NB4 (cell line): Measurements from ENCODE around the gene NT5C1A.

Experiments used
- MYC ChIP-seq: IDR thresholded peaks from 2 replicates; pipeline ENCODE4 v1.6.1; 2011; ENCODE audit warnings: low read depth, low read length
- POLR2A ChIP-seq: IDR thresholded peaks from 2 replicates; pipeline ENCODE4 v1.6.1; 2011; ENCODE audit warnings: mild to moderate bottlenecking; ENCODE audit not compliant: insufficient read length; ENCODE audit errors: extremely low read depth
- TF ChIP-seq, protein P1 (sequence below): IDR thresholded peaks from one replicate; pipeline ENCODE4 v1.5.1; 2012; ENCODE audit warnings: low read depth, low read length
- TF ChIP-seq, protein P2 (sequence below): IDR thresholded peaks from 2 replicates; pipeline ENCODE4 v1.6.1; 2011; ENCODE audit warnings: low read depth, low read length

- TF ChIP-seq, protein P1, sequence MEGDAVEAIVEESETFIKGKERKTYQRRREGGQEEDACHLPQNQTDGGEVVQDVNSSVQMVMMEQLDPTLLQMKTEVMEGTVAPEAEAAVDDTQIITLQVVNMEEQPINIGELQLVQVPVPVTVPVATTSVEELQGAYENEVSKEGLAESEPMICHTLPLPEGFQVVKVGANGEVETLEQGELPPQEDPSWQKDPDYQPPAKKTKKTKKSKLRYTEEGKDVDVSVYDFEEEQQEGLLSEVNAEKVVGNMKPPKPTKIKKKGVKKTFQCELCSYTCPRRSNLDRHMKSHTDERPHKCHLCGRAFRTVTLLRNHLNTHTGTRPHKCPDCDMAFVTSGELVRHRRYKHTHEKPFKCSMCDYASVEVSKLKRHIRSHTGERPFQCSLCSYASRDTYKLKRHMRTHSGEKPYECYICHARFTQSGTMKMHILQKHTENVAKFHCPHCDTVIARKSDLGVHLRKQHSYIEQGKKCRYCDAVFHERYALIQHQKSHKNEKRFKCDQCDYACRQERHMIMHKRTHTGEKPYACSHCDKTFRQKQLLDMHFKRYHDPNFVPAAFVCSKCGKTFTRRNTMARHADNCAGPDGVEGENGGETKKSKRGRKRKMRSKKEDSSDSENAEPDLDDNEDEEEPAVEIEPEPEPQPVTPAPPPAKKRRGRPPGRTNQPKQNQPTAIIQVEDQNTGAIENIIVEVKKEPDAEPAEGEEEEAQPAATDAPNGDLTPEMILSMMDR, result no peak
- TF ChIP-seq POLR2A (no peak), MYC (no peak)
- TF ChIP-seq, protein P2, sequence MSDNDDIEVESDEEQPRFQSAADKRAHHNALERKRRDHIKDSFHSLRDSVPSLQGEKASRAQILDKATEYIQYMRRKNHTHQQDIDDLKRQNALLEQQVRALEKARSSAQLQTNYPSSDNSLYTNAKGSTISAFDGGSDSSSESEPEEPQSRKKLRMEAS, result no peak
Measured at GRCh38 chr1:39662861-39663260, 9.0 kb downstream of the NT5C1A start.
